ENCODE data around the gene FAM200A. TPM values are rescaled to one million over a fixed set of nuclear protein-coding genes. Genes with fewer than 3 reads are reported as not detected.

The FAM200A gene
- total RNA-seq, 4 donors from 2014 or later, result 3.5 to 8.6 (median 4.3) TPM

- Histone ChIP-seq H3K27me3 (no peaks in the 10 kb centered on the region), H3K9me3 (peaks cover 0 to 59% (median 1%) of the 10 kb centered on the region in 3 donors), H3K36me3 (peaks cover 0 to 28% of the 10 kb centered on the region in 2 donors), H3K4me3 (no peak overlapping the region), H3K27ac (no peak overlapping the region), H3K4me1 (no peaks in the 10 kb centered on the region)
- 91% methylated on average over 8 of the region's 34 CpGs; no CpG with 5 or more reads in 1 of the 2 donors for WGBS, 2 donors (ENCODE audit: low coverage in 1 of 2)
- no peak for TF ChIP-seq CTCF (IDR thresholded peaks at IDR 0.05)
- no peak for TF ChIP-seq POLR2AphosphoS5 (IDR thresholded peaks at IDR 0.05)
- no peak for TF ChIP-seq EP300 (IDR thresholded peaks at IDR 0.05)
- no peak for TF ChIP-seq POLR2A (IDR thresholded peaks at IDR 0.05)
- no peak for ATAC-seq
Measured at GRCh38 chr7:99543081-99543671, 8.7 kb downstream of the FAM200A start.

GRCh38 chr7:99541212-99541611 lies 10.7 kb downstream of the FAM200A start:
- no peak overlapping the region for H3K27ac ChIP-seq
- 84 to 90% methylated on average over 7 to 9 of the region's 9 CpGs for WGBS, 2 donors (ENCODE audit: low coverage in 1 of 2)
- peaks cover 0 to 58% (median 1%) of the 10 kb centered on the region in 3 donors for H3K9me3 ChIP-seq

DNA sequence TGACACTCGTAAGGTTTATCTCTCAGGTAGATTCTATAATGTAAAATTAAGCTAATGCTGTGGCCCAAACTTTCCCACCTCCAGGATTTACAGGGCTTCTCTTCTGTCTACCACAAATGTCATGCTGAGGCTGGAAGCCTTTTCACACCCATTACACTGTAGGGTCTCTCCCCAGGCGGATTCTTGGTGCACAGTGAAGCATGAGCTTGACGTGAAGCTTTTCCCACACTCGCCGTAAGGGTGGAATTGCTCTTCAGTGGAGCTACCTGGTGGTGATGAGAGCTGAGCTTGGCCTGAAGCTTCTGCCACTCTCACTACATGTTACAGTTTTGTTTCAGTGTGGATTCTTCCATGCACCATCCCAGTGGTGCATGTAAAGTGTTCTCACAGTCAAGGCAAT lies 11.4 kb downstream of the FAM200A start:
- H3K4me3 ChIP-seq, result no peak overlapping the region
- peaks cover 0 to 8% of the 10 kb centered on the region in 2 donors for H3K36me3 ChIP-seq
- ATAC-seq, result no peak
- H3K27ac ChIP-seq, result no peak overlapping the region
- H3K9me3 ChIP-seq, result peaks cover 0 to 58% (median 1%) of the 10 kb centered on the region in 3 donors
- no peaks in the 10 kb centered on the region for H3K27me3 ChIP-seq
- WGBS, 2 donors (ENCODE audit: low coverage in 1 of 2), result 89 to 91% methylated on average over 3 to 5 of the region's 5 CpGs
- no peak for TF ChIP-seq CTCF (IDR thresholded peaks at IDR 0.05)
- no peak for TF ChIP-seq EP300 (IDR thresholded peaks at IDR 0.05)
- no peak for TF ChIP-seq POLR2AphosphoS5 (IDR thresholded peaks at IDR 0.05)
- no peak for TF ChIP-seq POLR2A (IDR thresholded peaks at IDR 0.05)
- no peaks in the 10 kb centered on the region for H3K4me1 ChIP-seq

More at GRCh38 chr7:99541212-99541611, 10.7 kb downstream of the FAM200A start:
- H3K4me3 ChIP-seq, result no peak overlapping the region
- H3K4me1 ChIP-seq, result no peaks in the 10 kb centered on the region
- peaks cover 0 to 10% of the 10 kb centered on the region in 2 donors for H3K36me3 ChIP-seq
- no peaks in the 10 kb centered on the region for H3K27me3 ChIP-seq
- no peak for ATAC-seq
- TF ChIP-seq EP300 (IDR thresholded peaks at IDR 0.05), result no peak
- no peak for TF ChIP-seq POLR2A (IDR thresholded peaks at IDR 0.05)
- TF ChIP-seq CTCF (IDR thresholded peaks at IDR 0.05), result no peak
- no peak for TF ChIP-seq POLR2AphosphoS5 (IDR thresholded peaks at IDR 0.05)

DNA sequence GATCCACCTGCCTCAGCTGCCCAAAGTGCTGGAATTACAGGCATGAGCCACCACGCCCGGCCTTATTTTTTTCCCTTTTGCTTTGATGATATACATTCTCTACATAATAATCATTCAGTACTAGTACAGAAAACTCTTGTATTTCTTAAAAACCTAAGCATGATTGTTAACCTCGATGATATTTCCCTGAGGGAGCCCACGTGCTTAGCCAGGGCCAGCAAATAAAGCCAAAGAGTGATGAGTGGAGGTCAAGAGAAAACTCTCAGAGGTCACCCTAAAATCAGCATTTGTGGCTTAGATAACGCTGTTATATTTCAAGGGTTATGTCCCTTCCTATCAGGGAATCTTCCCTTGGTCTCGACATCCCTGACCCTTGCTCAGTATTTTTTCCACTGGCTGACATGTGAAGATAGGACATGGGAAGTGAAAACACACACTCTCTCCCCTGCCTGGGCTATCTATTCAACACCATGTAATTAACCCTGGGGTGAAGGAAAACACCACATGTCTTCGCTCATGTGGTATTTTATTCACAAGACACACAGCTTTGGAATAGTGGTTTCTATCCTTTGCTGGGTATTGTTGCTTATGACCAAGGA lies 12.6 kb downstream of the FAM200A start:
- H3K9me3 ChIP-seq, result peaks cover 0 to 58% (median 1%) of the 10 kb centered on the region in 3 donors
- H3K36me3 ChIP-seq, result peaks cover 0 to 8% of the 10 kb centered on the region in 2 donors
- WGBS, 2 donors (ENCODE audit: low coverage in 1 of 2), result 45 to 71% methylated on average over 7 of the region's 7 CpGs

More for the DNA sequence above, 12.6 kb downstream of the FAM200A start:
- ATAC-seq, result no peak
- Histone ChIP-seq H3K27ac (no peak overlapping the region), H3K27me3 (no peaks in the 10 kb centered on the region), H3K4me1 (no peaks in the 10 kb centered on the region), H3K4me3 (no peak overlapping the region)
- TF ChIP-seq CTCF (IDR thresholded peaks at IDR 0.05) (no peak), EP300 (IDR thresholded peaks at IDR 0.05) (no peak), POLR2AphosphoS5 (IDR thresholded peaks at IDR 0.05) (no peak), POLR2A (IDR thresholded peaks at IDR 0.05) (no peak)
